GM12873 (cell line): ENCODE data around the gene SCARB2.

Experiments used
- TF ChIP-seq, protein P1 (sequence below): IDR thresholded peaks from 2 replicates; pipeline ENCODE4 v1.5.1; 2012; ENCODE audit warnings: low read depth, mild to moderate bottlenecking, moderate library complexity, low read length, control low read depth; ENCODE audit not compliant: insufficient read depth; ENCODE audit errors: missing control alignments

SCARB2 gene

DNA sequence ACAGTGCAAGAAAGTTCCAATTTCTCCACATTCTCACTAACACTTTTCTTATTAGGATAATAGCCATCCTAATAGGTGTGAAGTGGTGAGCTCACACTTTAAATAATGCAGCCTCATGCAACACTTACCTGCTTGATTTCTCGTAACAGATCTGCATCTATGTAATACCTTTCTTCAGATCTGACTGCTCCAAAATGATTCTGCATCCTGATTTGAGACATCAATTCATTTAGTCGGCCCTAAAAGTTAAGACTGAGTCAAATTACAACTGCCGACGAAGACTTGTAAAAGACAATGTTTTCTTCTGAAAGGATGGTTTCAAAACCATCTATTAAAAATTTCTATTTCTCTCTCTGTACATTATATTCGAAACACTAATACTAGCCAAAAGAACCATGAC, 96.1 kb downstream of the SCARB2 start:
- TF ChIP-seq, protein P1, sequence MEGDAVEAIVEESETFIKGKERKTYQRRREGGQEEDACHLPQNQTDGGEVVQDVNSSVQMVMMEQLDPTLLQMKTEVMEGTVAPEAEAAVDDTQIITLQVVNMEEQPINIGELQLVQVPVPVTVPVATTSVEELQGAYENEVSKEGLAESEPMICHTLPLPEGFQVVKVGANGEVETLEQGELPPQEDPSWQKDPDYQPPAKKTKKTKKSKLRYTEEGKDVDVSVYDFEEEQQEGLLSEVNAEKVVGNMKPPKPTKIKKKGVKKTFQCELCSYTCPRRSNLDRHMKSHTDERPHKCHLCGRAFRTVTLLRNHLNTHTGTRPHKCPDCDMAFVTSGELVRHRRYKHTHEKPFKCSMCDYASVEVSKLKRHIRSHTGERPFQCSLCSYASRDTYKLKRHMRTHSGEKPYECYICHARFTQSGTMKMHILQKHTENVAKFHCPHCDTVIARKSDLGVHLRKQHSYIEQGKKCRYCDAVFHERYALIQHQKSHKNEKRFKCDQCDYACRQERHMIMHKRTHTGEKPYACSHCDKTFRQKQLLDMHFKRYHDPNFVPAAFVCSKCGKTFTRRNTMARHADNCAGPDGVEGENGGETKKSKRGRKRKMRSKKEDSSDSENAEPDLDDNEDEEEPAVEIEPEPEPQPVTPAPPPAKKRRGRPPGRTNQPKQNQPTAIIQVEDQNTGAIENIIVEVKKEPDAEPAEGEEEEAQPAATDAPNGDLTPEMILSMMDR: no peak

GRCh38 chr4:76116821-76117220, 96.8 kb downstream of the SCARB2 start:
- TF ChIP-seq, protein P1: no peak
